ENCODE results near the gene BMERB1. TPM values are rescaled to one million over a fixed set of nuclear protein-coding genes. Genes with fewer than 3 reads are reported as not detected.

The BMERB1 gene
- total RNA-seq, 1 donor from 2014 or later: 20.1 TPM

DNA sequence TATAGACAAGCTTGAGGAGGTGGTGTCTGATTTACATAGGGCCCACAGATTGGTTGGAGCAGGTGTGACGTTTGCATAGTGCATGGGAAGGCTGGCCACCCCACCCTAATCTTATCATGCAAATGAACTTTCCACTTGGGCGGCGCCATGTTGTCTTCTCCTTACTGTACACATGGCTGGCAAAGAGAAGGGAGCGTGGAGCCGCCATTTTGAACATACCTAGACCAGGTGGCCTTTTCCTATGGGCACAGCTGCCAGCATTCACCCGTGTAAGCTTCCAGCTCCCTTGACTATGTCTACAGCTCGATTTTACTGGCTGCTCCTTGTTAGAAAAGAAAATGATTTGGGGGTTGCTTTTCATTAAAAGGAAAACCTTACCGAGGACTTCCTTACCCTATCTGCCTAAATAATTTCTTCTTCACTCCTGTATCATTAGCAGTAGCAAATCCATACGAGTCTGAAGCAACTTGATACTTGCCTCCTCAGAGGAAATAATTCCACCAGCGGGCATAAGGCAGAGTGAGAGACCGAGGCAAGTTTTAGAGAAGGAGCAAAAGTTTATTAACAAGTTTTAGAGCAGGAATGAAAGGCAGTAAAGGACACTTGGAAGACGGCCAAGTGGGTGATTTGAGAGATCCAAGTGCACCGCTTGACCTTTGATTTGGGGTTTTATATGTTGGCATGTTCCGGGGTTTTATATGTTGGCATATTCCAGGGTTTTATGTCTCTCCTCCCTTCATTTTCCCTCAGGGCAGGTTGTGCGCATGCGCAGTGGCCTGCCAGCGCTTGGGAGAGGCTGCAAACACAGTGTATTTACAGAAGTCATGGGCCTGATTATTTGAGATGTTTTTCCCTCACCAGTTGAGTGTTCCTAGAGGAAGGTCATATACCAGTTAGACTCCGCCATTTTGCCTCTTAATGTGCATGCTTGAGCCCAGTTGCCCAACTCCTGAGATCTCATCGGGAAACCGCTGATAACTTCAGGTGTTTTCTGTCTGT is 142.9 kb downstream of the BMERB1 start:
- no peak overlapping the region for H3K27ac ChIP-seq (ENCODE audit: low read depth, low read length)
- H3K9ac ChIP-seq (ENCODE audit: low read length): no peak overlapping the region
- H2AFZ ChIP-seq (ENCODE audit: low read depth, low read length): no peak overlapping the region
- H3K27me3 ChIP-seq (ENCODE audit: insufficient read depth, low read length): no peaks in the 10 kb centered on the region
- DNase-seq (ENCODE audit: low read depth): no peak
- Mint-ChIP-seq H3K36me3 (ENCODE audit: low read depth, unreplicated experiment) (peaks cover 31% of the 10 kb centered on the region), H3K27ac (ENCODE audit: unreplicated experiment) (no peak overlapping the region), H3K4me1 (ENCODE audit: low read depth, unreplicated experiment) (no peaks in the 10 kb centered on the region), H3K9me3 (ENCODE audit: unreplicated experiment) (no peaks in the 10 kb centered on the region), H3K27me3 (ENCODE audit: low read depth, unreplicated experiment) (no peaks in the 10 kb centered on the region), H3K4me3 (ENCODE audit: unreplicated experiment) (no peak overlapping the region)
- peaks cover under 1% of the 10 kb centered on the region for H4K20me1 ChIP-seq (ENCODE audit: insufficient read depth, low read length)
- peaks cover 6% of the 10 kb centered on the region for H3K36me3 ChIP-seq (ENCODE audit: insufficient read depth, low read length)
- FAIRE-seq: no peak
- no peak overlapping the region for H3K4me3 ChIP-seq (ENCODE audit: insufficient read depth, low read depth, low read length)
- no peaks in the 10 kb centered on the region for H3K4me1 ChIP-seq (ENCODE audit: insufficient read depth, low read length)
- no peak for TF ChIP-seq CTCF (IDR thresholded peaks at IDR 0.05; ENCODE audit: insufficient read depth, low read depth, low read length)
- no peak for TF ChIP-seq EZH2 (IDR thresholded peaks at IDR 0.05; ENCODE audit: insufficient read depth, low read length)
- H3K4me2 ChIP-seq (ENCODE audit: low read length): no peak overlapping the region
- no peaks in the 10 kb centered on the region for H3K9me3 ChIP-seq (ENCODE audit: insufficient read depth, low read depth, low read length)
- H3K79me2 ChIP-seq (ENCODE audit: insufficient read depth, low read length): no peaks in the 10 kb centered on the region

GRCh38 chr16:15578824-15579223 is 144.4 kb downstream of the BMERB1 start:
- Histone ChIP-seq H2AFZ (ENCODE audit: low read depth, low read length) (no peak overlapping the region), H3K9me3 (ENCODE audit: insufficient read depth, low read depth, low read length) (no peaks in the 10 kb centered on the region), H3K36me3 (ENCODE audit: insufficient read depth, low read length) (peaks cover 14% of the 10 kb centered on the region), H3K4me3 (ENCODE audit: insufficient read depth, low read depth, low read length) (no peak overlapping the region), H4K20me1 (ENCODE audit: insufficient read depth, low read length) (no peaks in the 10 kb centered on the region), H3K27ac (ENCODE audit: low read depth, low read length) (no peak overlapping the region), H3K79me2 (ENCODE audit: insufficient read depth, low read length) (no peaks in the 10 kb centered on the region), H3K4me1 (ENCODE audit: insufficient read depth, low read length) (no peaks in the 10 kb centered on the region), H3K4me2 (ENCODE audit: low read length) (no peak overlapping the region), H3K9ac (ENCODE audit: low read length) (no peak overlapping the region), H3K27me3 (ENCODE audit: insufficient read depth, low read length) (no peaks in the 10 kb centered on the region)
- Mint-ChIP-seq H3K4me1 (ENCODE audit: low read depth, unreplicated experiment) (no peaks in the 10 kb centered on the region), H3K27me3 (ENCODE audit: low read depth, unreplicated experiment) (no peaks in the 10 kb centered on the region), H3K9me3 (ENCODE audit: unreplicated experiment) (no peaks in the 10 kb centered on the region), H3K4me3 (ENCODE audit: unreplicated experiment) (no peak overlapping the region), H3K27ac (ENCODE audit: unreplicated experiment) (no peak overlapping the region), H3K36me3 (ENCODE audit: low read depth, unreplicated experiment) (peaks cover 31% of the 10 kb centered on the region)
- DNase-seq (ENCODE audit: low read depth) (no peak), FAIRE-seq (no peak)
- no peak for TF ChIP-seq CTCF (IDR thresholded peaks at IDR 0.05; ENCODE audit: insufficient read depth, low read depth, low read length)
- no peak for TF ChIP-seq EZH2 (IDR thresholded peaks at IDR 0.05; ENCODE audit: insufficient read depth, low read length)

All from astrocyte (in vitro differentiated cells and primary cell).